GM23338 (cell line): ENCODE data around the gene PJA2. TPM values are rescaled to one million over a fixed set of nuclear protein-coding genes. Genes with fewer than 3 reads are reported as not detected.

Experiments
- ATAC-seq: fragments of 200-7000 bp; cut with Tn5 transposase; 3 replicates; pipeline ENCODE4 v1.9.1; 2020
- DNase-seq: peaks from one replicate; pipeline ENCODE4 v3.0.0-alpha.2; 2015; ENCODE audit warnings: low spot score
- H2AFZ ChIP-seq: fragments of 200-600 bp; sonication (generic); 2 replicates; pipeline ENCODE4 v1.8.0; 2016; ENCODE audit warnings: antibody characterized with exemption, mild to moderate bottlenecking, moderate library complexity
- H3F3A ChIP-seq: fragments of 200-600 bp; sonication (generic); replicated peaks from 2 replicates; pipeline ENCODE4 v1.8.0; 2017; ENCODE audit warnings: antibody characterized with exemption, mixed run types, low read depth
- H3K27ac ChIP-seq: fragments of 200-600 bp; sonication (generic); 2 replicates; pipeline ENCODE4 v1.6.1; 2016; ENCODE audit warnings: low read depth
- H3K27me3 ChIP-seq: fragments of 200-600 bp; sonication (generic); 2 replicates; pipeline ENCODE4 v1.8.0; 2016; ENCODE audit warnings: mild to moderate bottlenecking, mixed run types, moderate library complexity; ENCODE audit not compliant: insufficient read depth
- H3K36me3 ChIP-seq: fragments of 200-600 bp; sonication (generic); 2 replicates; pipeline ENCODE4 v1.8.0; 2016; ENCODE audit warnings: mild to moderate bottlenecking; ENCODE audit not compliant: insufficient read depth
- H3K4me1 ChIP-seq: fragments of 200-600 bp; sonication (generic); 2 replicates; pipeline ENCODE4 v1.8.0; 2016; ENCODE audit warnings: mild to moderate bottlenecking, moderate library complexity; ENCODE audit not compliant: insufficient read depth
- H3K4me2 ChIP-seq: fragments of 200-600 bp; sonication (generic); 2 replicates; pipeline ENCODE4 v1.7.1; 2017; ENCODE audit warnings: mixed run types
- H3K4me3 ChIP-seq: fragments of 200-600 bp; sonication (generic); 2 replicates; pipeline ENCODE4 v1.6.1; 2016; ENCODE audit warnings: mixed run types
- H3K79me2 ChIP-seq: fragments of 200-600 bp; sonication (generic); replicated peaks from 2 replicates; pipeline ENCODE4 v1.8.0; 2017; ENCODE audit warnings: mild to moderate bottlenecking; ENCODE audit not compliant: insufficient read depth
- H3K9me2 ChIP-seq: fragments of 200-600 bp; sonication (generic); 2 replicates; pipeline ENCODE4 v1.8.0; 2017; ENCODE audit not compliant: insufficient read depth
- H4K20me1 ChIP-seq: fragments of 200-600 bp; sonication (generic); replicated peaks from 2 replicates; pipeline ENCODE4 v1.8.0; 2017; ENCODE audit warnings: mild to moderate bottlenecking; ENCODE audit not compliant: insufficient read depth
- H3K27ac Mint-ChIP-seq: 2 replicates; pipeline ENCODE4 v1.8.0; 2020; ENCODE audit warnings: inconsistent platforms, mild to moderate bottlenecking, moderate library complexity, mixed read lengths
- H3K27me3 Mint-ChIP-seq: 3 replicates; pipeline ENCODE4 v1.8.0; 2022; ENCODE audit warnings: low read depth, mild to moderate bottlenecking, moderate library complexity, mixed read lengths, inconsistent platforms; ENCODE audit not compliant: insufficient read depth, poor library complexity
- H3K36me3 Mint-ChIP-seq: 3 replicates; pipeline ENCODE4 v1.8.0; 2021; ENCODE audit warnings: low read depth, mild to moderate bottlenecking, inconsistent platforms, moderate library complexity, mixed read lengths
- H3K4me1 Mint-ChIP-seq: 3 replicates; pipeline ENCODE4 v1.8.0; 2020; ENCODE audit warnings: mild to moderate bottlenecking, inconsistent platforms, mixed read lengths
- H3K4me3 Mint-ChIP-seq: 3 replicates; pipeline ENCODE4 v1.8.0; 2021; ENCODE audit warnings: moderate library complexity, mild to moderate bottlenecking, inconsistent platforms, mixed read lengths
- H3K9me3 Mint-ChIP-seq: 3 replicates; pipeline ENCODE4 v1.8.0; 2020; ENCODE audit warnings: moderate library complexity, mild to moderate bottlenecking, inconsistent platforms, mixed read lengths
- CREB1 ChIP-seq: fragments of 250-450 bp; sonication (Bioruptor Pico); IDR thresholded peaks from 2 replicates; pipeline ENCODE4 v1.5.0; 2020; ENCODE audit warnings: low read depth, mild to moderate bottlenecking, moderate library complexity
- CTCF ChIP-seq, 2 experiments: fragments of 200-600 bp in 1 of 2; sonication (generic) in 1 of 2; conservative IDR thresholded peaks; 2 replicates each; pipeline versions ENCODE4 v1.5.1 to v1.6.1; 2016 to 2017; ENCODE audit warnings: antibody characterized with exemption in 2 of 2, low read depth in 2 of 2, mild to moderate bottlenecking in 2 of 2, moderate library complexity in 1 of 2
- ETS1 ChIP-seq: IDR thresholded peaks from 2 replicates; pipeline ENCODE4 v1.6.1; 2016; ENCODE audit warnings: antibody characterized with exemption
- EZH2 ChIP-seq: fragments of 200-600 bp; sonication (generic); IDR thresholded peaks from one replicate; pipeline ENCODE4 v1.8.0; 2017; ENCODE audit warnings: antibody characterized with exemption, mild to moderate bottlenecking, low read depth; ENCODE audit not compliant: unreplicated experiment
- EZH2phosphoT487 ChIP-seq: fragments of 200-600 bp; sonication (generic); IDR thresholded peaks from one replicate; pipeline ENCODE4 v1.8.1; 2018; ENCODE audit warnings: antibody characterized with exemption; ENCODE audit not compliant: unreplicated experiment
- JUNB ChIP-seq: IDR thresholded peaks from one replicate; pipeline ENCODE4 v1.6.1; 2016; ENCODE audit warnings: antibody characterized with exemption; ENCODE audit not compliant: unreplicated experiment
- NANOG ChIP-seq: IDR thresholded peaks from 2 replicates; pipeline ENCODE4 v1.6.1; 2016; ENCODE audit warnings: antibody characterized with exemption, borderline replicate concordance
- POLR2AphosphoS5 ChIP-seq: IDR thresholded peaks from 2 replicates; pipeline ENCODE4 v1.6.1; 2016; ENCODE audit warnings: antibody characterized with exemption, low read depth
- REST ChIP-seq: IDR thresholded peaks from one replicate; pipeline ENCODE4 v1.6.1; 2018; ENCODE audit warnings: antibody characterized with exemption; ENCODE audit not compliant: unreplicated experiment
- STAT1 ChIP-seq: IDR thresholded peaks from one replicate; pipeline ENCODE4 v1.6.1; 2016; ENCODE audit warnings: antibody characterized with exemption; ENCODE audit not compliant: unreplicated experiment
- ZNF114 ChIP-seq: fragments of 250-450 bp; sonication (Bioruptor Pico); IDR thresholded peaks from 2 replicates; pipeline ENCODE4 v1.5.0; 2020; ENCODE audit warnings: mild to moderate bottlenecking, moderate library complexity
- ZNF331 ChIP-seq: fragments of 250-450 bp; sonication (Bioruptor Pico); IDR thresholded peaks from 2 replicates; pipeline ENCODE4 v1.5.0; 2020; ENCODE audit warnings: low read depth, mild to moderate bottlenecking, moderate library complexity
- polyA plus RNA-seq: library from polyadenylated mRNA; unstranded; fragments of >200 nt; fragmentation: Nextera tagmentation; extraction: Ambion mirVana; gene quantifications from 2 replicates; pipeline ENCODE4 v1.2.1, GENCODE V29; 2016
- total RNA-seq: library from RNA; depleted of rRNA; stranded (reverse); fragments of >200 nt; shearing (Covaris generic); gene quantifications from 2 replicates; pipeline ENCODE4 v1.2.3, GENCODE V29; 2014

Gene PJA2
- total and polyA plus RNA-seq, 2 experiments from 2014 or later, result 31.5 to 65.3 TPM

- no peak for TF ChIP-seq CTCF (conservative IDR thresholded peaks at IDR 0.05; ENCODE audit: low read depth in 2 of 2)
- no peak for TF ChIP-seq ETS1
- no peak for TF ChIP-seq NANOG
- TF ChIP-seq CREB1, result no peak
- no peak for TF ChIP-seq JUNB
- no peak for TF ChIP-seq STAT1
- TF ChIP-seq EZH2phosphoT487, result no peak
- no peak for TF ChIP-seq ZNF331 (CRISPR knock-in tag)
- TF ChIP-seq ZNF114 (CRISPR knock-in tag), result no peak
- no peak for TF ChIP-seq EZH2
- no peak for TF ChIP-seq POLR2AphosphoS5
Observed at GRCh38 chr5:109413458-109413857, 3.7 kb upstream of the PJA2 start (continued).

- peaks cover 4% of the 10 kb centered on the region for H3K27me3 Mint-ChIP-seq
- ATAC-seq, result no peak
- TF ChIP-seq CREB1 (no peak), ETS1 (no peak), ZNF114 (CRISPR knock-in tag) (no peak), REST (no peak)
Observed at GRCh38 chr5:109412981-109413402, 3.2 kb upstream of the PJA2 start.

More at GRCh38 chr5:109412981-109413402, 3.2 kb upstream of the PJA2 start:
- Histone ChIP-seq H3K27ac (peak overlapping the region; percentile 23; the same call in 1 of the 2 replicates), H3K9me2 (no peaks in the 10 kb centered on the region), H3K36me3 (no peaks in the 10 kb centered on the region), H4K20me1 (0 out of 2 replicates have a peak, but pooled peaks cover 2% of the 10 kb centered on the region), H3K4me3 (no peak overlapping the region), H3K79me2 (peaks cover 12% of the 10 kb centered on the region), H3F3A (no peaks in the 10 kb centered on the region), H3K27me3 (no peaks in the 10 kb centered on the region), H2AFZ (peak overlapping the region; percentile 33; the same call in 1 of the 2 replicates), H3K4me2 (no peak overlapping the region), H3K4me1 (peaks cover 11% of the 10 kb centered on the region)
- Mint-ChIP-seq H3K36me3 (peaks cover 12% of the 10 kb centered on the region; the same call in 2 of the 3 replicates), H3K9me3 (peaks cover 16% of the 10 kb centered on the region), H3K4me1 (peaks cover 17% of the 10 kb centered on the region), H3K27ac (peak overlapping the region; percentile 70), H3K4me3 (no peak overlapping the region)
- no peak for DNase-seq
